ENCODE results near the gene C2orf92. TPM values are rescaled to one million over a fixed set of nuclear protein-coding genes. Genes with fewer than 3 reads are reported as not detected.

C2orf92 gene
- polyA plus RNA-seq, 3 donors, result 7.9 TPM; not detected in 2

GRCh38 chr2:97699765-97700444 is 30.4 kb downstream of the C2orf92 start:
- Histone ChIP-seq H3K79me2 (ENCODE audit: insufficient read depth, low read length) (no peaks in the 10 kb centered on the region), H3K4me3 (replicated peaks in 1 of 3; ENCODE audit: low read depth in 2 of 3, low read length in 3 of 3) (no peak overlapping the region), H3K27ac (ENCODE audit: low read depth in 1 of 2, low read length in 2 of 2) (no peak overlapping the region), H2AFZ (ENCODE audit: insufficient read depth, low read depth, low read length, poor library complexity, severe bottlenecking) (peak overlapping the region; percentile 38), H3K9me3 (replicated peaks in 1 of 2; ENCODE audit: control insufficient read depth in 1 of 2, insufficient read depth in 1 of 2, low read length in 2 of 2) (no peaks in the 10 kb centered on the region), H3K9ac (ENCODE audit: insufficient read depth, low read length, poor library complexity, severe bottlenecking) (no peak overlapping the region), H3K4me1 (ENCODE audit: control insufficient read depth in 1 of 2, insufficient read depth in 2 of 2, low read length in 2 of 2) (no peaks in the 10 kb centered on the region), H4K20me1 (ENCODE audit: insufficient read depth, low read length) (no peaks in the 10 kb centered on the region), H3K4me2 (replicated peaks; ENCODE audit: extremely low read depth, low read length, poor library complexity, severe bottlenecking) (no peak overlapping the region), H3K27me3 (ENCODE audit: control insufficient read depth in 2 of 2, insufficient read depth in 2 of 2, low read length in 2 of 2) (no peaks in the 10 kb centered on the region), H3K36me3 (replicated peaks in 1 of 2; ENCODE audit: control insufficient read depth in 1 of 2, insufficient read depth in 2 of 2, low read length in 2 of 2) (no peaks in the 10 kb centered on the region)
- peak; percentile 14 to 47 (median 18) for DNase-seq
- Mint-ChIP-seq H3K4me3 (no peak overlapping the region), H3K9me3 (peaks cover 0 to 2% (median 0%) of the 10 kb centered on the region in 7 donors), H3K27ac (no peak overlapping the region), H3K27me3 (ENCODE audit: low read depth in 3 of 3) (peaks cover 2 to 6% (median 3%) of the 10 kb centered on the region in 3 donors), H3K36me3 (no peaks in the 10 kb centered on the region), H3K4me1 (peaks cover 12% of the 10 kb centered on the region)
- intact Hi-C loops (cut with micrococcal nuclease), result loop anchor here in 1 of 2 donors (10.0 kb wide), 1 partner anchor 685 kb away; no protein-coding TSS in a partner anchor
- TF ChIP-seq CTCF (IDR thresholded peaks at IDR 0.05), result peak; percentile 78
- WGBS (ENCODE audit: insufficient coverage), result 69% methylated on average over 7 of the region's 11 CpGs

GRCh38 chr2:97701186-97701585 is 31.7 kb downstream of the C2orf92 start:
- H3K4me2 ChIP-seq (replicated peaks; ENCODE audit: extremely low read depth, low read length, poor library complexity, severe bottlenecking), result no peak overlapping the region
- no peaks in the 10 kb centered on the region for H3K79me2 ChIP-seq (ENCODE audit: insufficient read depth, low read length)
- Mint-ChIP-seq H3K27me3 (ENCODE audit: low read depth in 3 of 3) (peaks cover 3 to 7% (median 5%) of the 10 kb centered on the region in 3 donors), H3K4me3 (no peak overlapping the region), H3K4me1 (peaks cover 12% of the 10 kb centered on the region), H3K36me3 (no peaks in the 10 kb centered on the region), H3K9me3 (peaks cover 0 to 2% (median 0%) of the 10 kb centered on the region in 7 donors), H3K27ac (no peak overlapping the region)
- H3K36me3 ChIP-seq (replicated peaks in 1 of 2; ENCODE audit: control insufficient read depth in 1 of 2, insufficient read depth in 2 of 2, low read length in 2 of 2), result no peaks in the 10 kb centered on the region
- H3K9me3 ChIP-seq (replicated peaks in 1 of 2; ENCODE audit: control insufficient read depth in 1 of 2, insufficient read depth in 1 of 2, low read length in 2 of 2), result no peaks in the 10 kb centered on the region
- H3K9ac ChIP-seq (ENCODE audit: insufficient read depth, low read length, poor library complexity, severe bottlenecking), result no peak overlapping the region
- intact Hi-C loops (cut with micrococcal nuclease), result loop anchor here in 1 of 2 donors (10.0 kb wide), 1 partner anchor 684 kb away; no protein-coding TSS in a partner anchor
- no peak for DNase-seq
- no peaks in the 10 kb centered on the region for H3K4me1 ChIP-seq (ENCODE audit: control insufficient read depth in 1 of 2, insufficient read depth in 2 of 2, low read length in 2 of 2)
- H3K27me3 ChIP-seq (ENCODE audit: control insufficient read depth in 2 of 2, insufficient read depth in 2 of 2, low read length in 2 of 2), result no peaks in the 10 kb centered on the region
- no peak for TF ChIP-seq CTCF (IDR thresholded peaks at IDR 0.05)
- no peak overlapping the region for H3K4me3 ChIP-seq (replicated peaks in 1 of 3; ENCODE audit: low read depth in 2 of 3, low read length in 3 of 3)
- H3K27ac ChIP-seq (ENCODE audit: low read depth in 1 of 2, low read length in 2 of 2), result no peak overlapping the region
- WGBS (ENCODE audit: insufficient coverage), result 86% methylated on average over 13 of the region's 13 CpGs
- no peak overlapping the region for H2AFZ ChIP-seq (ENCODE audit: insufficient read depth, low read depth, low read length, poor library complexity, severe bottlenecking)
- H4K20me1 ChIP-seq (ENCODE audit: insufficient read depth, low read length), result no peaks in the 10 kb centered on the region
